Measurements from ENCODE around the gene SCGB2B2. TPM values are rescaled to one million over a fixed set of nuclear protein-coding genes. Genes with fewer than 3 reads are reported as not detected.

The SCGB2B2 gene, protein sequence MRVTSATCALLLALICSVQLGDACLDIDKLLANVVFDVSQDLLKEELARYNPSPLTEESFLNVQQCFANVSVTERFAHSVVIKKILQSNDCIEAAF
- total RNA-seq (2022; extraction: Qiagen RNA extraction; ENCODE audit: low read depth) = 0.16 TPM in 1 of 5 replicates, not detected in the others

GRCh38 chr19:34676697-34677385, at the start of gene SCGB2B2:
SCGB2B2 (minus strand) TSS chr19:34677159; CDS start chr19:34594563, 82,596 bp downstream.

GRCh38 chr19:34677386-34678084, 576 bp upstream of the SCGB2B2 start, which contains the start of gene ZNF302:
ZNF302 (plus strand) TSS chr19:34677678; CDS start chr19:34678805, 1,127 bp downstream.

Other genes with a start within 250 kb of the SCGB2B2 start
- gene UBA2, start 248.8 kb downstream of the SCGB2B2 start, total RNA-seq (2022; extraction: Qiagen RNA extraction; ENCODE audit: low read depth) = 253 to 434 TPM (median 288 TPM) in 5 replicates
- 22.5 to 33.9 TPM (median 29.7 TPM) in 5 replicates for gene WTIP, start 195.4 kb downstream of the SCGB2B2 start, total RNA-seq (2022; extraction: Qiagen RNA extraction; ENCODE audit: low read depth)
- gene ZNF302, start 519 bp upstream of the SCGB2B2 start, total RNA-seq (2022; extraction: Qiagen RNA extraction; ENCODE audit: low read depth) = 9.6 to 18.7 TPM (median 15.2 TPM) in 5 replicates
- 4.2 to 14.3 TPM (median 9.7 TPM) in 5 replicates for gene ZNF181, start 57.1 kb upstream of the SCGB2B2 start, total RNA-seq (2022; extraction: Qiagen RNA extraction; ENCODE audit: low read depth)
- gene ZNF599, start 96.1 kb upstream of the SCGB2B2 start, total RNA-seq (2022; extraction: Qiagen RNA extraction; ENCODE audit: low read depth) = 1.7 to 3.3 TPM (median 2.7 TPM) in 5 replicates
- 4.4 to 6.1 TPM (median 5.5 TPM) in 5 replicates for gene ZNF30, start 249.7 kb upstream of the SCGB2B2 start, total RNA-seq (2022; extraction: Qiagen RNA extraction; ENCODE audit: low read depth)